B cell (primary cell): ENCODE data around the gene SDCCAG8. TPM values are rescaled to one million over a fixed set of nuclear protein-coding genes. Genes with fewer than 3 reads are reported as not detected.

ENCODE experiments used
- ATAC-seq: fragments of 200-7000 bp; cut with Tn5 transposase; one replicate; pipeline ENCODE4 v1.10.0; 2021; ENCODE audit warnings: low read depth, mild to moderate bottlenecking, moderate number of reproducible peaks, moderate library complexity
- CTCF ChIA-PET: fragments of 350-600 bp; sonication (Branson Sonifier 250); formaldehyde crosslinking; loops from one replicate; lab custom pipeline; 2021; ENCODE audit warnings: antibody characterized with exemption, inconsistent platforms; lab: Charles Lee
- POLR2A ChIA-PET: fragments of 350-600 bp; sonication (Branson Sonifier 250); formaldehyde crosslinking; loops from one replicate; lab custom pipeline; 2021; ENCODE audit warnings: antibody characterized with exemption; lab: Charles Lee
- DNase-seq: peaks from one replicate; pipeline ENCODE4 v3.0.0; 2013
- H2AFZ ChIP-seq: 2 replicates; pipeline ENCODE4 v1.6.1; 2012; ENCODE audit warnings: mild to moderate bottlenecking, low read depth, low read length; ENCODE audit not compliant: insufficient read depth, poor library complexity, severe bottlenecking
- H3K27ac ChIP-seq, 2 donors: 1 replicate in 1 of 2; 2 replicates in 1 of 2; pipeline ENCODE4 v1.5.1; 2012 to 2013; ENCODE audit warnings: low read length in 2 of 2, mild to moderate bottlenecking in 2 of 2, moderate library complexity in 1 of 2
- H3K27me3 ChIP-seq, 4 experiments: fragments of 200-600 bp in 1 of 4; sonication (generic) in 1 of 4; replicated peaks in 1 of 4; 1 replicate in 2 of 4; 2 replicates in 2 of 4; pipeline versions ENCODE4 v1.6.1 to v1.7.0; 2013 to 2016; ENCODE audit warnings: low read length in 3 of 4, mild to moderate bottlenecking in 2 of 4, mixed read lengths in 1 of 4, moderate library complexity in 1 of 4; ENCODE audit not compliant: insufficient read depth in 4 of 4, control insufficient read depth in 3 of 4; ENCODE audit errors: control extremely low read depth in 1 of 4
- H3K36me3 ChIP-seq, 2 experiments: replicated peaks in 1 of 2; 1 replicate in 1 of 2; 2 replicates in 1 of 2; pipeline versions ENCODE4 v1.6.1 to v1.7.1; 2013; ENCODE audit warnings: low read length in 1 of 2; ENCODE audit not compliant: insufficient read depth in 2 of 2, control insufficient read depth in 1 of 2; ENCODE audit errors: control extremely low read depth in 1 of 2, extremely low read depth in 1 of 2
- H3K4me1 ChIP-seq, 2 donors: fragments of 200-600 bp in 1 of 2; sonication (generic) in 1 of 2; 1 replicate in 1 of 2; 2 replicates in 1 of 2; pipeline versions ENCODE4 v1.5.1 to v1.6.1; 2013 to 2017; ENCODE audit warnings: low read length in 2 of 2; ENCODE audit not compliant: control insufficient read depth in 2 of 2, insufficient read depth in 2 of 2
- H3K4me2 ChIP-seq: replicated peaks from 2 replicates; pipeline ENCODE3; 2012; ENCODE audit warnings: mild to moderate bottlenecking, low read depth, low read length; ENCODE audit not compliant: poor library complexity, severe bottlenecking
- H3K4me3 ChIP-seq, 5 experiments: fragments of 200-600 bp in 1 of 5; sonication (generic) in 1 of 5; 1 replicate in 3 of 5; 2 replicates in 2 of 5; pipeline versions ENCODE4 v1.5.1 to v1.7.0; 2011 to 2016; ENCODE audit warnings: low read length in 4 of 5, mild to moderate bottlenecking in 4 of 5, low read depth in 2 of 5, control low read depth in 1 of 5, moderate library complexity in 1 of 5; ENCODE audit not compliant: insufficient read depth in 1 of 5; ENCODE audit errors: control extremely low read depth in 1 of 5, extremely low read depth in 1 of 5
- H3K79me2 ChIP-seq: fragments of 200-600 bp; sonication (generic); one replicate; pipeline ENCODE4 v1.6.0; 2016; ENCODE audit warnings: low read length; ENCODE audit not compliant: control insufficient read depth, insufficient read depth
- H3K9ac ChIP-seq: fragments of 200-600 bp; sonication (generic); 2 replicates; pipeline ENCODE4 v1.6.1; 2017; ENCODE audit warnings: mild to moderate bottlenecking, low read length, moderate library complexity
- H3K9me3 ChIP-seq, 3 donors: one replicate each; pipeline versions ENCODE4 v1.6.1 to v1.7.1; 2013; ENCODE audit warnings: low read length in 2 of 3; ENCODE audit not compliant: control insufficient read depth in 2 of 3, insufficient read depth in 1 of 3; ENCODE audit errors: control extremely low read depth in 1 of 3
- H4K20me1 ChIP-seq: 2 replicates; pipeline ENCODE4 v1.6.0; 2012; ENCODE audit warnings: mild to moderate bottlenecking, low read length; ENCODE audit not compliant: insufficient read depth, control insufficient read depth, poor library complexity, severe bottlenecking
- H3K27ac Mint-ChIP-seq: one replicate; pipeline ENCODE4 v1.8.0; 2021; ENCODE audit warnings: mixed read lengths
- H3K27me3 Mint-ChIP-seq: one replicate; pipeline ENCODE4 v1.8.0; 2021; ENCODE audit warnings: mixed read lengths
- H3K4me1 Mint-ChIP-seq: one replicate; pipeline ENCODE4 v1.8.0; 2021; ENCODE audit warnings: mixed read lengths
- H3K4me3 Mint-ChIP-seq: one replicate; pipeline ENCODE4 v1.8.0; 2021; ENCODE audit warnings: mixed read lengths
- H3K9me3 Mint-ChIP-seq: one replicate; pipeline ENCODE4 v1.8.0; 2022; ENCODE audit warnings: mixed read lengths; ENCODE audit not compliant: insufficient read depth
- CTCF ChIP-seq: fragments of 200-600 bp; IDR thresholded peaks from one replicate; pipeline ENCODE4 v1.8.0; 2022; ENCODE audit warnings: antibody characterized with exemption, mild to moderate bottlenecking
- EZH2 ChIP-seq: IDR thresholded peaks from 2 replicates; pipeline ENCODE4 v1.6.1; 2012; ENCODE audit warnings: borderline replicate concordance, low read depth, mild to moderate bottlenecking, moderate library complexity, low read length; ENCODE audit not compliant: insufficient read depth, poor library complexity, severe bottlenecking
- WGBS: methylation state at CpG from one replicate; pipeline ENCODE4 v1.1.5; 2013; ENCODE audit warnings: missing lambda C conversion rate; ENCODE audit not compliant: insufficient coverage; 5-methylcytosine and 5-hydroxymethylcytosine counted together
- intact Hi-C: fragments of 100-400 bp; cut with micrococcal nuclease; formaldehyde crosslinking; loops from one replicate; pipeline ENCODE4 v1.10.0; 2022
- polyA plus RNA-seq: library from polyadenylated mRNA; depleted of rRNA; stranded (reverse); fragments of >200 nt; gene quantifications from 2 replicates; pipeline ENCODE4 v1.2.3, GENCODE V29; 2012
- total RNA-seq, 2 donors: library from RNA; stranded (reverse); fragments of 120-200 nt in 1 of 2; gene quantifications; 1 replicate in 1 of 2; 2 replicates in 1 of 2; pipeline versions ENCODE4 v1.2.3 to v1.2.4, GENCODE V29; 2013 to 2022

Gene SDCCAG8
- total and polyA plus RNA-seq, 2 donors (not counting 1 experiment from before 2014, with no cell fraction given) = 37.1 to 60.7 TPM

- no peak overlapping the region for H2AFZ ChIP-seq
- no peak overlapping the region for H3K27ac ChIP-seq
- H3K9me3 ChIP-seq = peaks cover 0 to 3% (median 0%) of the 10 kb centered on the region in 3 donors
- Mint-ChIP-seq H3K4me1 (no peaks in the 10 kb centered on the region), H3K27ac (no peak overlapping the region), H3K27me3 (no peaks in the 10 kb centered on the region), H3K9me3 (no peaks in the 10 kb centered on the region), H3K4me3 (no peak overlapping the region)
- H4K20me1 ChIP-seq = no peaks in the 10 kb centered on the region
- peaks cover 0 to 16% of the 10 kb centered on the region in 2 experiments for H3K36me3 ChIP-seq
- H3K4me1 ChIP-seq = no peaks in the 10 kb centered on the region
- ATAC-seq (no peak), DNase-seq (no peak)
- H3K27me3 ChIP-seq = no peaks in the 10 kb centered on the region
- no peak overlapping the region for H3K9ac ChIP-seq
- CTCF ChIA-PET = no interaction called here
- no peaks in the 10 kb centered on the region for H3K79me2 ChIP-seq
- TF ChIP-seq EZH2 (no peak), CTCF (no peak)
- WGBS = 98% methylated on average over 20 of the region's 21 CpGs
- H3K4me2 ChIP-seq = no peak overlapping the region
- POLR2A ChIA-PET = no interaction called here
- H3K4me3 ChIP-seq = no peak overlapping the region
- intact Hi-C loops = no loop called here
These were observed 234.1 kb downstream of the SDCCAG8 start for GRCh38 chr1:243489681-243490546.
